Kidney epithelial cell (primary cell): ENCODE results near the gene CSF2RB. TPM values are rescaled to one million over a fixed set of nuclear protein-coding genes. Genes with fewer than 3 reads are reported as not detected.

ENCODE experiments used
- DNase-seq: peaks from one replicate; pipeline ENCODE4 v3.0.0-alpha.2; 2010; ENCODE audit warnings: low read depth
- H3K27me3 ChIP-seq: 2 replicates; pipeline ENCODE4 v1.6.0; 2011; ENCODE audit warnings: low read length; ENCODE audit not compliant: control insufficient read depth, insufficient read depth
- H3K36me3 ChIP-seq: 2 replicates; pipeline ENCODE4 v1.5.1; 2011; ENCODE audit warnings: low read length; ENCODE audit not compliant: control insufficient read depth, insufficient read depth
- H3K4me3 ChIP-seq: 2 replicates; pipeline ENCODE4 v1.5.1; 2011; ENCODE audit warnings: low read depth, mild to moderate bottlenecking, control low read depth, low read length
- CTCF ChIP-seq: IDR thresholded peaks from 2 replicates; pipeline ENCODE4 v1.5.1; 2011; ENCODE audit warnings: mild to moderate bottlenecking, moderate library complexity, low read length, control low read depth, inconsistent platforms; ENCODE audit not compliant: insufficient read depth, poor library complexity, severe bottlenecking
- total RNA-seq: library from RNA; depleted of rRNA; stranded (reverse); fragments of >200 nt; gene quantifications from 2 replicates; pipeline ENCODE4 v1.2.3, GENCODE V29; 2015

The CSF2RB gene
- total RNA-seq, 1 donor from 2014 or later, result 1.1 TPM

- no peak for TF ChIP-seq CTCF
- H3K4me3 ChIP-seq, result no peak overlapping the region
- no peaks in the 10 kb centered on the region for H3K36me3 ChIP-seq
- no peak for DNase-seq
- H3K27me3 ChIP-seq, result peaks cover 5% of the 10 kb centered on the region
These were observed 33.2 kb downstream of the CSF2RB start for GRCh38 chr22:36946421-36947158.

- H3K4me3 ChIP-seq, result no peak overlapping the region
- no peaks in the 10 kb centered on the region for H3K27me3 ChIP-seq
- TF ChIP-seq CTCF, result no peak
- no peak for DNase-seq
- no peaks in the 10 kb centered on the region for H3K36me3 ChIP-seq
These were observed 35.1 kb downstream of the CSF2RB start for GRCh38 chr22:36948273-36949225.

GRCh38 chr22:36950797-36951590 lies 37.6 kb downstream of the CSF2RB start:
- DNase-seq, result no peak
- no peak for TF ChIP-seq CTCF

GRCh38 chr22:36951746-36952145 lies 38.3 kb downstream of the CSF2RB start:
- no peak for TF ChIP-seq CTCF
- Histone ChIP-seq H3K4me3 (no peak overlapping the region), H3K36me3 (no peaks in the 10 kb centered on the region), H3K27me3 (no peaks in the 10 kb centered on the region)
- DNase-seq, result no peak

More at GRCh38 chr22:36950797-36951590, 37.6 kb downstream of the CSF2RB start:
- H3K36me3 ChIP-seq, result no peaks in the 10 kb centered on the region
- H3K27me3 ChIP-seq, result no peaks in the 10 kb centered on the region
- H3K4me3 ChIP-seq, result no peak overlapping the region

- no peak overlapping the region for H3K4me3 ChIP-seq
- no peaks in the 10 kb centered on the region for H3K27me3 ChIP-seq
- no peak for DNase-seq
- TF ChIP-seq CTCF, result no peak
- no peaks in the 10 kb centered on the region for H3K36me3 ChIP-seq
These were observed 40.0 kb downstream of the CSF2RB start for GRCh38 chr22:36953239-36954080.
